ENCODE data around the gene CSMD2.

DNA sequence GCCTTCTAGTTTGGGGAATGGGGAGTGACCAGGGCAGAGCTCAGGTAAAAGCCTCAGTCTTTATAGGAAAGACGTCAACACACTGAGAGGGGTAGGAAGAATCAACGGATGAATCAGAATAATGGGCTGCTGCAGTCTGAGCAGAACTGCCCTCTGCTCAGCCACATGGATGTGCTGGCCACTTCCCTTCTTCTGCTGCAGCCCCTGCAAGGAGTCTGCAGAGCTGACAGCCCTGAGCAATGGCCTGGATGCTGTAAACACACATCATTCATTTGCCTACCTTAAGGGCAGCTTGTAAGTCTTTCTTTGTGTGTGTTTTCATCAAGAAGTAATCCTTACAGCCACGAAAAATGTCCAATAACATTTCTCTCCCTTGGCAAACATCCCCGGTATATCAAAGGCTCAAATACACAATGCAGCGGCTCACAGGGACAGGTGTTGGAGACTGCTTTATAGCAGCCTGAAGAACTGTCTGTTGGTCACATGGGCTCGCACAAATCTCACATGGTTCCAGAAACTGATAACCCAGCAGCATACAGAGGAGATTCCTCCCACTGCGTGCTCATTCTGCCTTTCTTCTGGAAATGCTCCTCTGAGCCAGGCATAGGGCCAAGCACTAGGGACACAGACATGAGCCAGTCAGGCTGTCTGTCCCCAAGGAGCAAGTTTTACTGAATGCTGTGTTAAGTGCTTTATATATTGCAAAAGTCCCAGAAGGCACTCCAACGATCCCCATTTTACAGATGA, 191.1 kb downstream of the CSMD2 start:
- TF ChIP-seq, protein P1, sequence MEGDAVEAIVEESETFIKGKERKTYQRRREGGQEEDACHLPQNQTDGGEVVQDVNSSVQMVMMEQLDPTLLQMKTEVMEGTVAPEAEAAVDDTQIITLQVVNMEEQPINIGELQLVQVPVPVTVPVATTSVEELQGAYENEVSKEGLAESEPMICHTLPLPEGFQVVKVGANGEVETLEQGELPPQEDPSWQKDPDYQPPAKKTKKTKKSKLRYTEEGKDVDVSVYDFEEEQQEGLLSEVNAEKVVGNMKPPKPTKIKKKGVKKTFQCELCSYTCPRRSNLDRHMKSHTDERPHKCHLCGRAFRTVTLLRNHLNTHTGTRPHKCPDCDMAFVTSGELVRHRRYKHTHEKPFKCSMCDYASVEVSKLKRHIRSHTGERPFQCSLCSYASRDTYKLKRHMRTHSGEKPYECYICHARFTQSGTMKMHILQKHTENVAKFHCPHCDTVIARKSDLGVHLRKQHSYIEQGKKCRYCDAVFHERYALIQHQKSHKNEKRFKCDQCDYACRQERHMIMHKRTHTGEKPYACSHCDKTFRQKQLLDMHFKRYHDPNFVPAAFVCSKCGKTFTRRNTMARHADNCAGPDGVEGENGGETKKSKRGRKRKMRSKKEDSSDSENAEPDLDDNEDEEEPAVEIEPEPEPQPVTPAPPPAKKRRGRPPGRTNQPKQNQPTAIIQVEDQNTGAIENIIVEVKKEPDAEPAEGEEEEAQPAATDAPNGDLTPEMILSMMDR (IDR thresholded peaks at IDR 0.05), result no peak
- no peak for TF ChIP-seq POLR2A (IDR thresholded peaks at IDR 0.05)
